ENCODE measurements around the gene TOX3. TPM values are rescaled to one million over a fixed set of nuclear protein-coding genes. Genes with fewer than 3 reads are reported as not detected.

The TOX3 gene
- total and polyA plus RNA-seq, 2 of the 8 experiments (the other 6 are each of a cell fraction or from before 2014, with no cell fraction given): 16.7 to 31.2 TPM

- TF ChIP-seq EP300 (IDR thresholded peaks at IDR 0.05; ENCODE audit: borderline replicate concordance in 1 of 2, low read depth in 2 of 2, low read length in 2 of 2) (no peak), CHD7 (IDR thresholded peaks at IDR 0.05; ENCODE audit: insufficient replicate concordance, low read length) (no peak), BRCA1 (IDR thresholded peaks at IDR 0.05; ENCODE audit: low read depth, low read length) (no peak)
Measured at GRCh38 chr16:52497067-52497816, 49.7 kb downstream of the TOX3 start (continued).

Measured in H1 (cell line).